Measurements from ENCODE around the gene DLG2. TPM values are rescaled to one million over a fixed set of nuclear protein-coding genes. Genes with fewer than 3 reads are reported as not detected.

Gene DLG2
- total RNA-seq, 4 donors from 2014 or later = 2.9 to 30.2 (median 22.6) TPM

- intact Hi-C loops (cut with DNase I; ENCODE audit: low total_unique reads) = no loop called here
- Histone ChIP-seq H3K27ac (no peak overlapping the region), H3K9me3 (no peaks in the 10 kb centered on the region), H3K4me3 (no peak overlapping the region), H3K36me3 (no peaks in the 10 kb centered on the region), H3K4me1 (no peaks in the 10 kb centered on the region), H3K27me3 (no peaks in the 10 kb centered on the region)
- no peak for DNase-seq
- TF ChIP-seq CTCF (IDR thresholded peaks at IDR 0.05) (no peak), POLR2A (IDR thresholded peaks at IDR 0.05) (no peak)
Observed at GRCh38 chr11:84264066-84264465, 1363.1 kb downstream of the DLG2 start.

GRCh38 chr11:84261707-84262106 is 1365.4 kb downstream of the DLG2 start:
- intact Hi-C loops (cut with DNase I; ENCODE audit: low total_unique reads) = no loop called here
- Histone ChIP-seq H3K27me3 (no peaks in the 10 kb centered on the region), H3K27ac (no peak overlapping the region), H3K9me3 (no peaks in the 10 kb centered on the region), H3K36me3 (no peaks in the 10 kb centered on the region), H3K4me3 (no peak overlapping the region), H3K4me1 (no peaks in the 10 kb centered on the region)
- no peak for DNase-seq
- TF ChIP-seq POLR2A (IDR thresholded peaks at IDR 0.05) (no peak), CTCF (IDR thresholded peaks at IDR 0.05) (no peak)

GRCh38 chr11:84260862-84261261 is 1366.3 kb downstream of the DLG2 start:
- no peak overlapping the region for H3K27ac ChIP-seq
- no peak overlapping the region for H3K4me3 ChIP-seq
- H3K9me3 ChIP-seq = no peaks in the 10 kb centered on the region
- TF ChIP-seq POLR2A (IDR thresholded peaks at IDR 0.05) (no peak), CTCF (IDR thresholded peaks at IDR 0.05) (no peak)
- no peak for DNase-seq
- no peaks in the 10 kb centered on the region for H3K4me1 ChIP-seq
- H3K36me3 ChIP-seq = no peaks in the 10 kb centered on the region
- H3K27me3 ChIP-seq = no peaks in the 10 kb centered on the region
- intact Hi-C loops (cut with DNase I; ENCODE audit: low total_unique reads) = no loop called here

GRCh38 chr11:84256618-84257017 is 1370.5 kb downstream of the DLG2 start:
- Histone ChIP-seq H3K9me3 (no peaks in the 10 kb centered on the region), H3K27me3 (no peaks in the 10 kb centered on the region), H3K4me1 (no peaks in the 10 kb centered on the region), H3K36me3 (no peaks in the 10 kb centered on the region), H3K4me3 (no peak overlapping the region), H3K27ac (no peak overlapping the region)
- DNase-seq = no peak
- no peak for TF ChIP-seq POLR2A (IDR thresholded peaks at IDR 0.05)
- TF ChIP-seq CTCF (IDR thresholded peaks at IDR 0.05) = no peak
- intact Hi-C loops (cut with DNase I; ENCODE audit: low total_unique reads) = no loop called here

GRCh38 chr11:84255483-84255882 is 1371.7 kb downstream of the DLG2 start:
- Histone ChIP-seq H3K27me3 (no peaks in the 10 kb centered on the region), H3K9me3 (no peaks in the 10 kb centered on the region), H3K4me3 (no peak overlapping the region), H3K36me3 (no peaks in the 10 kb centered on the region), H3K4me1 (no peaks in the 10 kb centered on the region), H3K27ac (no peak overlapping the region)
- no peak for DNase-seq
- TF ChIP-seq CTCF (IDR thresholded peaks at IDR 0.05) (no peak), POLR2A (IDR thresholded peaks at IDR 0.05) (no peak)
- intact Hi-C loops (cut with DNase I; ENCODE audit: low total_unique reads) = no loop called here

All from uterus (tissue), 4 donors.